ENCODE data around the gene BBX. TPM values are rescaled to one million over a fixed set of nuclear protein-coding genes. Genes with fewer than 3 reads are reported as not detected.
A peak's percentile ranks its signal among the peaks of the same experiment; 100 is the strongest.

BBX gene
- total RNA-seq, 5 donors from 2014 or later (not counting 1 experiment from before 2014, with no cell fraction given) = 67.7 to 89.8 (median 82.0) TPM

GRCh38 chr3:107498646-107499045 is 24.1 kb upstream of the BBX start:
- no peak overlapping the region for H3K4me3 ChIP-seq (ENCODE audit: control insufficient read depth in 1 of 2, extremely low read depth in 1 of 2, low read length in 1 of 2)
- POLR2A ChIA-PET = no interaction called here
- H3K4me1 ChIP-seq (ENCODE audit: control insufficient read depth in 1 of 2, extremely low read depth in 1 of 2, insufficient read depth in 2 of 2, low read length in 2 of 2) = no peaks in the 10 kb centered on the region
- ATAC-seq (replicated peaks in 1 of 4) (peak in 1 of 4 experiments; percentile 42), DNase-seq (no peak)
- H3K36me3 ChIP-seq (ENCODE audit: control insufficient read depth in 2 of 2, extremely low read depth in 1 of 2, insufficient read depth in 1 of 2, low read length in 1 of 2) = no peaks in the 10 kb centered on the region
- H3K9me3 Mint-ChIP-seq = no peaks in the 10 kb centered on the region
- H3K27me3 ChIP-seq (replicated peaks in 1 of 2; ENCODE audit: control insufficient read depth in 2 of 2, extremely low read depth in 1 of 2, insufficient read depth in 2 of 2, low read length in 1 of 2) = no peaks in the 10 kb centered on the region
- H3K27ac Mint-ChIP-seq = no peak overlapping the region
- CTCF ChIA-PET = no interaction called here
- H3K36me3 Mint-ChIP-seq = no peaks in the 10 kb centered on the region
- peaks cover 5 to 7% (median 5%) of the 10 kb centered on the region in 3 donors for H3K4me1 Mint-ChIP-seq
- WGBS (ENCODE audit: insufficient coverage) = 42% methylated on average over 3 of the region's 4 CpGs
- no peak overlapping the region for H3K27ac ChIP-seq (ENCODE audit: low read length)
- no peak overlapping the region for H3K4me3 Mint-ChIP-seq
- H3K27me3 Mint-ChIP-seq = peaks cover 5 to 6% of the 10 kb centered on the region in 2 donors
- H3K9me3 ChIP-seq = no peaks in the 10 kb centered on the region

GRCh38 chr3:107506458-107506857 is 16.3 kb upstream of the BBX start:
- no peaks in the 10 kb centered on the region for H3K4me1 ChIP-seq (ENCODE audit: control insufficient read depth in 1 of 2, extremely low read depth in 1 of 2, insufficient read depth in 2 of 2, low read length in 2 of 2)
- ATAC-seq (replicated peaks in 1 of 4) (no peak), DNase-seq (no peak)
- no peaks in the 10 kb centered on the region for H3K36me3 Mint-ChIP-seq
- no peaks in the 10 kb centered on the region for H3K9me3 ChIP-seq
- H3K4me3 Mint-ChIP-seq = no peak overlapping the region
- H3K9me3 Mint-ChIP-seq = no peaks in the 10 kb centered on the region
- H3K36me3 ChIP-seq (ENCODE audit: control insufficient read depth in 2 of 2, extremely low read depth in 1 of 2, insufficient read depth in 1 of 2, low read length in 1 of 2) = no peaks in the 10 kb centered on the region
- no peak overlapping the region for H3K4me3 ChIP-seq (ENCODE audit: control insufficient read depth in 1 of 2, extremely low read depth in 1 of 2, low read length in 1 of 2)
- CTCF ChIA-PET = no interaction called here
- WGBS (ENCODE audit: insufficient coverage) = no CpG with 5 or more reads among the region's 2 CpGs
- no peak overlapping the region for H3K27ac Mint-ChIP-seq
- H3K27ac ChIP-seq (ENCODE audit: low read length) = no peak overlapping the region
- no peaks in the 10 kb centered on the region for H3K4me1 Mint-ChIP-seq
- H3K27me3 ChIP-seq (replicated peaks in 1 of 2; ENCODE audit: control insufficient read depth in 2 of 2, extremely low read depth in 1 of 2, insufficient read depth in 2 of 2, low read length in 1 of 2) = peaks cover 0 to 6% of the 10 kb centered on the region in 2 experiments
- H3K27me3 Mint-ChIP-seq = peaks cover 6 to 10% of the 10 kb centered on the region in 2 donors
- POLR2A ChIA-PET = no interaction called here

- DNase-seq (no peak), ATAC-seq (replicated peaks in 1 of 4) (no peak)
- ChIA-PET CTCF (no interaction called here), POLR2A (no interaction called here)
- no peaks in the 10 kb centered on the region for H3K9me3 Mint-ChIP-seq
- H3K4me1 ChIP-seq (ENCODE audit: control insufficient read depth in 1 of 2, extremely low read depth in 1 of 2, insufficient read depth in 2 of 2, low read length in 2 of 2) = no peaks in the 10 kb centered on the region
- no peak overlapping the region for H3K27ac Mint-ChIP-seq
- no peak overlapping the region for H3K4me3 Mint-ChIP-seq
- peaks cover 7 to 10% of the 10 kb centered on the region in 2 donors for H3K27me3 Mint-ChIP-seq
- no peaks in the 10 kb centered on the region for H3K36me3 ChIP-seq (ENCODE audit: control insufficient read depth in 2 of 2, extremely low read depth in 1 of 2, insufficient read depth in 1 of 2, low read length in 1 of 2)
- H3K4me3 ChIP-seq (ENCODE audit: control insufficient read depth in 1 of 2, extremely low read depth in 1 of 2, low read length in 1 of 2) = no peak overlapping the region
- WGBS (ENCODE audit: insufficient coverage) = no CpG with 5 or more reads among the region's 2 CpGs
- no peaks in the 10 kb centered on the region for H3K4me1 Mint-ChIP-seq
- H3K36me3 Mint-ChIP-seq = no peaks in the 10 kb centered on the region
- no peaks in the 10 kb centered on the region for H3K9me3 ChIP-seq
- no peak overlapping the region for H3K27ac ChIP-seq (ENCODE audit: low read length)
- peaks cover 0 to 6% of the 10 kb centered on the region in 2 experiments for H3K27me3 ChIP-seq (replicated peaks in 1 of 2; ENCODE audit: control insufficient read depth in 2 of 2, extremely low read depth in 1 of 2, insufficient read depth in 2 of 2, low read length in 1 of 2)
Observed at GRCh38 chr3:107508331-107508730, 14.4 kb upstream of the BBX start.

- WGBS (ENCODE audit: insufficient coverage) = no CpG with 5 or more reads among the region's 1 CpG
- ChIA-PET POLR2A (interaction anchor here in 1 of 2 donors (0.6 kb wide), 1 partner anchor 253 kb away, joined by 5 read pairs; no protein-coding TSS in a partner anchor), CTCF (interaction anchor here in 1 of 2 donors (0.7 kb wide), 1 partner anchor 97 kb away, joined by 3 read pairs; no protein-coding TSS in a partner anchor)
- Histone ChIP-seq H3K4me1 (ENCODE audit: control insufficient read depth in 1 of 2, extremely low read depth in 1 of 2, insufficient read depth in 2 of 2, low read length in 2 of 2) (no peaks in the 10 kb centered on the region), H3K36me3 (ENCODE audit: control insufficient read depth in 2 of 2, extremely low read depth in 1 of 2, insufficient read depth in 1 of 2, low read length in 1 of 2) (no peaks in the 10 kb centered on the region), H3K27ac (ENCODE audit: low read length) (no peak overlapping the region), H3K27me3 (replicated peaks in 1 of 2; ENCODE audit: control insufficient read depth in 2 of 2, extremely low read depth in 1 of 2, insufficient read depth in 2 of 2, low read length in 1 of 2) (peaks cover 0 to 6% of the 10 kb centered on the region in 2 experiments), H3K4me3 (ENCODE audit: control insufficient read depth in 1 of 2, extremely low read depth in 1 of 2, low read length in 1 of 2) (no peak overlapping the region), H3K9me3 (no peaks in the 10 kb centered on the region)
- peaks cover 13 to 17% of the 10 kb centered on the region in 2 donors for H3K27me3 Mint-ChIP-seq
- no peaks in the 10 kb centered on the region for H3K9me3 Mint-ChIP-seq
- H3K4me1 Mint-ChIP-seq = peaks cover 0 to 5% (median 2%) of the 10 kb centered on the region in 3 donors
- no peak for ATAC-seq (replicated peaks in 1 of 4)
- H3K36me3 Mint-ChIP-seq = no peaks in the 10 kb centered on the region
- H3K27ac Mint-ChIP-seq = no peak overlapping the region
- H3K4me3 Mint-ChIP-seq = no peak overlapping the region
- no peak for DNase-seq
Observed at GRCh38 chr3:107512108-107512507, 10.7 kb upstream of the BBX start.

- WGBS (ENCODE audit: insufficient coverage) = no CpG with 5 or more reads among the region's 1 CpG
- no peaks in the 10 kb centered on the region for H3K9me3 Mint-ChIP-seq
- no peak overlapping the region for H3K4me3 ChIP-seq (ENCODE audit: control insufficient read depth in 1 of 2, extremely low read depth in 1 of 2, low read length in 1 of 2)
- H3K36me3 Mint-ChIP-seq = no peaks in the 10 kb centered on the region
- peaks cover 0 to 3% of the 10 kb centered on the region in 2 experiments for H3K27me3 ChIP-seq (replicated peaks in 1 of 2; ENCODE audit: control insufficient read depth in 2 of 2, extremely low read depth in 1 of 2, insufficient read depth in 2 of 2, low read length in 1 of 2)
- DNase-seq (no peak), ATAC-seq (replicated peaks in 1 of 4) (no peak)
- CTCF ChIA-PET = interaction anchor here (0.7 to 0.9 kb wide), 2 partner anchors 18 to 85 kb away, joined by 3 read pairs; no protein-coding TSS in a partner anchor
- H3K27ac Mint-ChIP-seq = no peak overlapping the region
- no peak overlapping the region for H3K27ac ChIP-seq (ENCODE audit: low read length)
- no peak overlapping the region for H3K4me3 Mint-ChIP-seq
- no peaks in the 10 kb centered on the region for H3K36me3 ChIP-seq (ENCODE audit: control insufficient read depth in 2 of 2, extremely low read depth in 1 of 2, insufficient read depth in 1 of 2, low read length in 1 of 2)
- POLR2A ChIA-PET = interaction anchor here in 1 of 2 donors (1.7 kb wide), 1 partner anchor 20 kb away, joined by 4 read pairs; no protein-coding TSS in a partner anchor
- H3K4me1 ChIP-seq (ENCODE audit: control insufficient read depth in 1 of 2, extremely low read depth in 1 of 2, insufficient read depth in 2 of 2, low read length in 2 of 2) = no peaks in the 10 kb centered on the region
- H3K27me3 Mint-ChIP-seq = peaks cover 3 to 13% of the 10 kb centered on the region in 2 donors
- no peaks in the 10 kb centered on the region for H3K9me3 ChIP-seq
- peaks cover 0 to 5% (median 2%) of the 10 kb centered on the region in 3 donors for H3K4me1 Mint-ChIP-seq
Observed at GRCh38 chr3:107514453-107514852, 8.3 kb upstream of the BBX start.

GRCh38 chr3:107516475-107516874 is 6.3 kb upstream of the BBX start:
- Histone ChIP-seq H3K27ac (ENCODE audit: low read length) (no peak overlapping the region), H3K9me3 (no peaks in the 10 kb centered on the region), H3K4me3 (ENCODE audit: control insufficient read depth in 1 of 2, extremely low read depth in 1 of 2, low read length in 1 of 2) (no peak overlapping the region), H3K27me3 (replicated peaks in 1 of 2; ENCODE audit: control insufficient read depth in 2 of 2, extremely low read depth in 1 of 2, insufficient read depth in 2 of 2, low read length in 1 of 2) (no peaks in the 10 kb centered on the region), H3K4me1 (ENCODE audit: control insufficient read depth in 1 of 2, extremely low read depth in 1 of 2, insufficient read depth in 2 of 2, low read length in 2 of 2) (no peaks in the 10 kb centered on the region), H3K36me3 (ENCODE audit: control insufficient read depth in 2 of 2, extremely low read depth in 1 of 2, insufficient read depth in 1 of 2, low read length in 1 of 2) (no peaks in the 10 kb centered on the region)
- H3K4me1 Mint-ChIP-seq = peaks cover 0 to 5% (median 4%) of the 10 kb centered on the region in 3 donors
- H3K4me3 Mint-ChIP-seq = no peak overlapping the region
- H3K9me3 Mint-ChIP-seq = no peaks in the 10 kb centered on the region
- CTCF ChIA-PET = no interaction called here
- ATAC-seq (replicated peaks in 1 of 4) (no peak), DNase-seq (no peak)
- no peaks in the 10 kb centered on the region for H3K36me3 Mint-ChIP-seq
- POLR2A ChIA-PET = no interaction called here
- H3K27ac Mint-ChIP-seq = no peak overlapping the region
- no CpG with 5 or more reads among the region's 3 CpGs for WGBS (ENCODE audit: insufficient coverage)
- H3K27me3 Mint-ChIP-seq = peaks cover 3 to 11% of the 10 kb centered on the region in 2 donors

Data from T-cell (primary cell).